Fibroblast of lung (primary cell): Measurements from ENCODE around the gene RNF113B.

Source experiments
- EZH2 ChIP-seq: IDR thresholded peaks from 2 replicates; pipeline ENCODE4 v1.5.1; 2012; ENCODE audit warnings: low read length, control low read depth, mild to moderate bottlenecking; ENCODE audit errors: missing control alignments
- TF ChIP-seq, protein P1 (sequence below), 2 donors: IDR thresholded peaks in 1 of 2; conservative IDR thresholded peaks in 1 of 2; 1 replicate in 1 of 2; 2 replicates in 1 of 2; pipeline ENCODE4 v1.5.1; 2011 to 2012; ENCODE audit warnings: low read length in 2 of 2, control low read depth in 1 of 2, inconsistent platforms in 1 of 2, low read depth in 1 of 2, mild to moderate bottlenecking in 1 of 2

DNA sequence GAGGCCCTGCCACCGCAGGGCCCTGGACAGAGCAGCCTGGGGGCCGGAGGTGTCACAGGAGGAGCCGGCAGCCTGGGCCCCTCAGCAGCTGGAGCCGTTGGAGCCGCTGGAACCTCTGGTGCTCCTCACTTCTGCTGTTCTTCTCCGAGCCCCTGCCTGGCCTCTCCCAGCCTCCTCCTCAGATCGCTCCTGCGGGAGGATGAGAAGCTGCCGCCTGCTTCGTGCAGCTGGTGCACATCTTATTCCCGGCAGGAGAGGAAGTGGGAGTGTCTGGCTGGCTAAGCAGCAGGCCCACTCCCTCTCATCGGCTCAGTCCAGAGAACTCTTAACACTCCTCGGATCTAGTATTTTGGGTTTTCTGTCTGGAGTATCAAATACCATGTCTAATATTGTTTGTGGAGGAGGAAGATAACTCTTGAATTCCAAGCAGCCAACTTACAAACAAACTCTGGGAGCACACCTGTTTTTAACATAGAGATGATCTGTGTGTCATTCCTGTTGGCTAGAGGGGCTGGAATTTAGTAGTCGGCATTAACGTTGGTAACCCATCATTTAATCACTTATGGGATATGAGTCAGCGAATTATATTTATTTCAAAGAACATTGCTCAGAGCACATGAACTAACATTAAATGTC is 37.1 kb upstream of the RNF113B start:
- TF ChIP-seq, protein P1, sequence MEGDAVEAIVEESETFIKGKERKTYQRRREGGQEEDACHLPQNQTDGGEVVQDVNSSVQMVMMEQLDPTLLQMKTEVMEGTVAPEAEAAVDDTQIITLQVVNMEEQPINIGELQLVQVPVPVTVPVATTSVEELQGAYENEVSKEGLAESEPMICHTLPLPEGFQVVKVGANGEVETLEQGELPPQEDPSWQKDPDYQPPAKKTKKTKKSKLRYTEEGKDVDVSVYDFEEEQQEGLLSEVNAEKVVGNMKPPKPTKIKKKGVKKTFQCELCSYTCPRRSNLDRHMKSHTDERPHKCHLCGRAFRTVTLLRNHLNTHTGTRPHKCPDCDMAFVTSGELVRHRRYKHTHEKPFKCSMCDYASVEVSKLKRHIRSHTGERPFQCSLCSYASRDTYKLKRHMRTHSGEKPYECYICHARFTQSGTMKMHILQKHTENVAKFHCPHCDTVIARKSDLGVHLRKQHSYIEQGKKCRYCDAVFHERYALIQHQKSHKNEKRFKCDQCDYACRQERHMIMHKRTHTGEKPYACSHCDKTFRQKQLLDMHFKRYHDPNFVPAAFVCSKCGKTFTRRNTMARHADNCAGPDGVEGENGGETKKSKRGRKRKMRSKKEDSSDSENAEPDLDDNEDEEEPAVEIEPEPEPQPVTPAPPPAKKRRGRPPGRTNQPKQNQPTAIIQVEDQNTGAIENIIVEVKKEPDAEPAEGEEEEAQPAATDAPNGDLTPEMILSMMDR (conservative IDR thresholded peaks at IDR 0.05 in 1 of 2, IDR thresholded peaks at IDR 0.05 in 1 of 2; ENCODE audit: low read depth in 1 of 2, low read length in 2 of 2): no peak
- no peak for TF ChIP-seq EZH2
